Stimulated activated CD4-positive, alpha-beta T cell treated with anti-CD3 and anti-CD28 coated beads, Interleukin-1b, Interleukin-23, amount 100 ng/mL, for 24 hours (primary cell): ENCODE data around the gene OR4X1.
"Not testable (repeated sequence)": the region's sequence is repeated elsewhere in the genome, so short reads cannot be mapped to it uniquely, and the experiment has no call there.

Experiments used
- DNase-seq, 4 experiments: peaks; one replicate each; pipeline ENCODE4 v3.0.0-alpha.2; 2020; ENCODE audit warnings: low read depth in 4 of 4, low spot score in 1 of 4

The OR4X1 gene

GRCh38 chr11:48263423-48263911 lies at the start of gene OR4X1:
Gene OR4X1, plus strand, starts transcription at chr11:48263861. Its CDS starts 0 bp downstream, at chr11:48263861.
- DNase-seq = no peak

DNA sequence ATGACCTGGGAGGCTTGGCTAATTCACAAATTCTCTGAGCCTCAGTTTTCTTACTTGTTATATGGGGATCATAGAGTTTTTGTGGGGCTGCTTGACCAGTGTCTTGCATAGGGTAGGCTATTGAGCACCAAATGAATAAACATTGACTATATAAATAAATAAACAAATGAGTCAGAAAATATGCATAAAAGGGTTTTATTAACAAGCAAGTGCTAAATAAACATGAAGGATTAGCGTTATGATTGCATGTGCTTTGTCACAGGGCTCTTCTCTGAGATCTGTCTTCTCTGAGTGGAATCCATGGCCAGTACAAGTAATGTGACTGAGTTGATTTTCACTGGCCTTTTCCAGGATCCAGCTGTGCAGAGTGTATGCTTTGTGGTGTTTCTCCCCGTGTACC lies 47.2 kb upstream of the OR4X1 start, which contains the start of gene OR4B1:
TSS of gene OR4B1 (plus strand) at position 301 of the 400 bp plus-strand sequence. CDS start at position 301, 0 bp downstream.
- no peak for DNase-seq

DNA sequence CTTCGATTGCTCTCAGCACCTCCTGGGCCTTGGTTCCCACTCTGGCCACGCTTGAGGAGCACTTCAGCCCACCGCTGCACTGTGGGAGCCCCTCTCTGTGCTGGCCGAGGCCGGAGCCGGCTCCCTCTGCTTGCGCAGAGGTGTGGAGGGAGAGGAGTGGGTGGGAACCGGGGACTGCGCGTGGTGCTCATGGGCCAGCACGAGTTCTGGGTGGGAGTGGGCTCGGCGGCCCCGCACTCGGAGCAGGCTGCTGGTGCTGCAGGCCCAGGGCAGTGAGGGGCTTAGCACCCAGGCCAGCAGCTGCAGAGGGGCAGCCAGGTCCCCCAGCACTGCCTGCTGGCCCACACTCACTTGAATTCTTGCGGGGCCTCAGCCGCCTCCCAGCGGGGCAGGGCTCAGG lies 34.9 kb upstream of the OR4X1 start:
- DNase-seq = no peak

DNA sequence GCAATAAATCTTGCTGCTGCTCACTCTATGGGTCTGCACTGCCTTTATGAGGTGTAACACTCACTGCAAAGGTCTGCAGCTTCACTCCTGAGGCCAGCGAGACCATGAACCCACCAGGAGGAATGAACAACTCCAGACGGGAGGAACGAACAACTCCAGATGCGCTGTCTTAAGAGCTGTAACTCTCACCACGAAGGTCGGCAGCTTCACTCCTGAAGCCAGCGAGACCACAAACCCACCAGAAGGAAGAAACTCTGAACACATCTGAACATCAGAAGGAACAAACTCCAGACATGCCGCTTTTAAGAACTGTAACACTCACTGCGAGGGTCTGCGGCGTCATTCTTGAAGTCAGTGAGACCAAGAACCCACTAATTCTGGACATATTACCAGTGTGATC lies 33.6 kb upstream of the OR4X1 start:
- not testable (repeated sequence) for DNase-seq

DNA sequence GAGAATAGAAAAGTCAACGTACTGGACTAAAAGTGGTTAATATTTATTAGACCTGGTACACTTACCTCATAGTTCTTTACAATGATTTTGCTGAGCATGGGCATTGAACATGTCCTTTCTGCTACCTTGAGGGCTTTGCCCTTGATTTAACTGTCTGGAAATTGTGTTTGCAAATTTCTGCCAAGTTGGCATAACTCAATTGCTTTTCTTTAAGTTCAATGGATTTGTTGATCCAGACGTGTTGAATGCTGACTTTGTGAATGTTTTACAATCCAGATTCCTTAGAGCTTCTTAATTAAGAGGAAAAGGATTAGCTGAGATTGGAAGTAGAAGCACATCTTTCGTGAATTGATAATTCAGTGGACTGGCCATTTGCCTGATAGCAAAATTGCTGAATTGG lies 25.9 kb upstream of the OR4X1 start:
- DNase-seq = no peak

DNA sequence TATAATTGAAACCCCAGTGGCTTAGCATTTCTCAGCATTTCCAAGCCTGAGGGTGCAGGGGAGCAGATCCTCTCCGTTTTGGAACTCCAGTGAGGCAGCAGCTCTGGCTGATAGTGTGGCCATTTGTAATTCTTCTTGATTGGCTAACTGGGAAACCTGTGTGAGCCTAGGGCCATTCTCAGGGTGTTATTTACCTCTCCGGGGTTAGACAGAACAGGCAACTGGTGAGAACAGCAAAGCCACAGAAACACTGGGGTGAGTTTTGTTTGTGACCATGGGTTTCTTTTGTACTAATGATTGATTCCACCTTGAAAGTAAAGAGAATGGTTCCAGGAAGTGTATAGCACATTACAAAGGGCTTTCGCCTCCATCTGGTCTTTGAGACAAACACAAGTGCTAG lies 21.2 kb upstream of the OR4X1 start:
- DNase-seq = no peak

- DNase-seq = no peak
Measured at GRCh38 chr11:48244804-48245203, 18.9 kb upstream of the OR4X1 start, which contains the start of gene OR4X2. Gene OR4X2, plus strand, starts transcription at chr11:48245104. Its CDS starts 0 bp downstream, at chr11:48245104.

GRCh38 chr11:48248902-48249301 lies 14.8 kb upstream of the OR4X1 start:
- DNase-seq = no peak

DNA sequence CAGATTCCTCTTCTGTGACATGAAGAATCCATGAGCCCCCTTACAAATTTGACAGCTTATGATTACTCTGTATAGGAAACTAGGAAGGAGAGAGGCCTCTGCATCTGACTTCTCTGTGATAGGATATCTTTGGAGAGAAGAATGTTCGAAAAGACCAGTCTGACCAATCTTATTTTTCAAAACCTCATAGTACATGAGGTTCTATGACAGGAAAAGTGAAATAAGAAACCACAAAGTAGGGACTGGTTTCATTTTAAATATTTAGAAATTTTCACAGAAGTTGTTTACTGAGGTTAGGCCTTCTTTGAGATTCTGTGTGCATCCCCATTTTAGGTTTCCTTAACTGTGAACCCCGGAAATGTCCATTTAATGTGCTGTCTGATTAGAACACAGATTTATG lies 2.1 kb upstream of the OR4X1 start:
- DNase-seq = no peak

GRCh38 chr11:48270621-48271020 lies 7.0 kb downstream of the OR4X1 start:
- DNase-seq = no peak

GRCh38 chr11:48272606-48273005 lies 8.9 kb downstream of the OR4X1 start:
- no peak for DNase-seq

DNA sequence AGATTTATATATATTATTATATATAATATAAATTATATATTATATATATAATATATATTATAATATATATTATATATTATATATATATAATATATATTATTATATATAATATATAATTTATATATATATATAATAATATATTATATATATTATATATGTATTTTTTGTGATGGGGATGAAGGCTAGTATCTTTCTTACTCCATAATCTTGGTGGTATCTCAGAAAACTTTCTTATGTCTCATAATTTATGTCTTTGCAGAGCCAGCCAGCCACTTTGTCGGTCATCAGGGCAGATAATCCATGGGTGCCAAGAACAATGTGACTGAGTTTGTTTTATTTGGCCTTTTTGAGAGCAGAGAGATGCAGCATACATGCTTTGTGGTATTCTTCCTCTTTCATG lies 42.3 kb downstream of the OR4X1 start, which contains the start of gene OR4S1:
TSS of gene OR4S1 (plus strand) at position 301 of the 400 bp plus-strand sequence. CDS start at position 301, 0 bp downstream.
- no peak for DNase-seq

GRCh38 chr11:48307760-48308386 lies 44.2 kb downstream of the OR4X1 start:
- DNase-seq = peak; percentile 39 to 57 (median 51)

DNA sequence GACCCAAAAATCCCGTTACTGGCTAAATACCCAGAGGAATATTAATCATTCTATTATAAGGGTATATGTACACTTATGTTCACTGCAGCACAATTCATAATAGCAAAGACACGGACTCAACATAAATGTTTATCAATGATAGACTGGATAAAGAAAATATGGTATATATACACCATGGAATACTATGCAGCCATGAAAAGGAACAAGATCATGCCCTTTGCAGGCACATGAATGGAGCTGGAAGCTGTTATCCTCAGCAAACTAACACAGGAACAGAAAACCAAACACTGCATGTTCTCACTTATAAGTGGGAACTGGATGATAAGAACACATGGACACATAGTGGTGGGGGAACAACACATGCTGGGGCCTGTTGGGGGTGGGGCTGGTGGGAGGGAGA lies 49.9 kb downstream of the OR4X1 start:
- DNase-seq = not testable (repeated sequence)
